ENCODE measurements around the gene CARD11.

The CARD11 gene

GRCh38 chr7:2864204-2864985 lies 179.3 kb downstream of the CARD11 start:
- DNase-seq, result no peak

GRCh38 chr7:2863461-2864066 lies 180.1 kb downstream of the CARD11 start:
- no peak for DNase-seq

- no peak for DNase-seq
These were observed 180.8 kb downstream of the CARD11 start for GRCh38 chr7:2862831-2863361.

- DNase-seq, result no peak
These were observed 182.2 kb downstream of the CARD11 start for GRCh38 chr7:2861509-2861908.

GRCh38 chr7:2860627-2861133 lies 183.0 kb downstream of the CARD11 start:
- DNase-seq, result no peak

- no peak for DNase-seq
These were observed 183.7 kb downstream of the CARD11 start for GRCh38 chr7:2859952-2860351.

GRCh38 chr7:2858621-2859020 lies 185.0 kb downstream of the CARD11 start:
- no peak for DNase-seq

GRCh38 chr7:2856388-2857169 lies 187.1 kb downstream of the CARD11 start:
- no peak for DNase-seq

Measured in NCI-H446 (cell line).